ENCODE measurements around the gene PPM1K.

DNA sequence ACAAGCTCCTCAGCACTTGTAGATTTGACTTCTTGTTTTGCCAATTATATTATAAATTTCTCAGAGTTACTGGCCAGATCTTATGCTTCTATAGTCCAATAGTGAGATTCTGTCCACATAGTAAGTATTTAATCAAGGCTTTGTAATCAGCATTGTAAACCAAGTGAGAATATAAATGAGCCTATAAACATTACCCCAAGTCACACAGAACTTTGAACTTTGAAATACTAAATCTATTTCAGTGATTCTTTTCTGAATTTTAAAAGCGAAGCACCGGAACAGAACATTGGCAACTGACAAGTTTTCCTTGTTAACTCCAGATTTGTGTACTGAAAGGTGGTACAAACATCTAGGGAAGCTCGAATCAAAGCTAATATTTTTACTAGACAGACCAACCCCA, 37.2 kb downstream of the PPM1K start:
- TF ChIP-seq, protein P1, sequence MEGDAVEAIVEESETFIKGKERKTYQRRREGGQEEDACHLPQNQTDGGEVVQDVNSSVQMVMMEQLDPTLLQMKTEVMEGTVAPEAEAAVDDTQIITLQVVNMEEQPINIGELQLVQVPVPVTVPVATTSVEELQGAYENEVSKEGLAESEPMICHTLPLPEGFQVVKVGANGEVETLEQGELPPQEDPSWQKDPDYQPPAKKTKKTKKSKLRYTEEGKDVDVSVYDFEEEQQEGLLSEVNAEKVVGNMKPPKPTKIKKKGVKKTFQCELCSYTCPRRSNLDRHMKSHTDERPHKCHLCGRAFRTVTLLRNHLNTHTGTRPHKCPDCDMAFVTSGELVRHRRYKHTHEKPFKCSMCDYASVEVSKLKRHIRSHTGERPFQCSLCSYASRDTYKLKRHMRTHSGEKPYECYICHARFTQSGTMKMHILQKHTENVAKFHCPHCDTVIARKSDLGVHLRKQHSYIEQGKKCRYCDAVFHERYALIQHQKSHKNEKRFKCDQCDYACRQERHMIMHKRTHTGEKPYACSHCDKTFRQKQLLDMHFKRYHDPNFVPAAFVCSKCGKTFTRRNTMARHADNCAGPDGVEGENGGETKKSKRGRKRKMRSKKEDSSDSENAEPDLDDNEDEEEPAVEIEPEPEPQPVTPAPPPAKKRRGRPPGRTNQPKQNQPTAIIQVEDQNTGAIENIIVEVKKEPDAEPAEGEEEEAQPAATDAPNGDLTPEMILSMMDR (IDR thresholded peaks at IDR 0.05; ENCODE audit: extremely low read depth in 1 of 2, insufficient read depth in 1 of 2, low read depth in 1 of 2, low read length in 2 of 2) = no peak
- no peak for TF ChIP-seq POLR2A (IDR thresholded peaks at IDR 0.05; ENCODE audit: low read depth, low read length)
